Pancreas (tissue), 10 donors: Measurements from ENCODE around the gene KCNMA1. TPM values are rescaled to one million over a fixed set of nuclear protein-coding genes. Genes with fewer than 3 reads are reported as not detected.

Experiments
- ATAC-seq, 4 donors: fragments of 200-7000 bp; cut with Tn5 transposase; one replicate each; pipeline versions ENCODE4 v1.8.0 to v1.9.1; 2020; ENCODE audit warnings: mild to moderate bottlenecking in 4 of 4, moderate library complexity in 4 of 4
- DNase-seq, 6 donors: peaks; one replicate each; pipeline ENCODE4 v3.0.0-alpha.2; 2020
- FAIRE-seq: peaks from 2 replicates; lab custom pipeline; 2012; peaks lifted over from hg19 to GRCh38; lab: Jason Lieb, UNC
- H3K27ac ChIP-seq, 4 donors: fragments of 200-600 bp; sonication (generic); 1 replicate in 3 of 4; 2 replicates in 1 of 4; pipeline versions ENCODE4 v1.5.0 to v1.8.0; 2020
- H3K27me3 ChIP-seq, 4 donors: fragments of 200-600 bp; one replicate each; pipeline ENCODE4 v1.8.0; 2021
- H3K36me3 ChIP-seq, 3 donors: fragments of 200-600 bp; sonication (generic) in 1 of 3; one replicate each; pipeline versions ENCODE4 v1.5.0 to v1.8.0; 2020 to 2021
- H3K4me1 ChIP-seq, 3 donors: fragments of 200-600 bp; one replicate each; pipeline ENCODE4 v1.8.0; 2021
- H3K4me3 ChIP-seq, 4 donors: fragments of 200-600 bp; sonication (generic) in 2 of 4; one replicate each; pipeline versions ENCODE4 v1.5.0 to v1.8.0; 2020 to 2021
- H3K9me3 ChIP-seq, 4 donors: fragments of 200-600 bp; one replicate each; pipeline ENCODE4 v1.8.0; 2021
- WGBS, 2 donors: extraction: QIAGEN DNeasy Blood & Tissue Kit; methylation state at CpG; one replicate each; pipeline ENCODE4 v1.1.7; 2013; 5-methylcytosine and 5-hydroxymethylcytosine counted together
- intact Hi-C, 3 donors: fragments of 100-400 bp; cut with DNase I; formaldehyde crosslinking; loops; one replicate each; pipeline versions ENCODE4 v1.11.1 to v1.14.2; 2022
- polyA plus RNA-seq, 2 donors: library from polyadenylated mRNA; stranded (reverse); fragments of 200-250 nt; gene quantifications; one replicate each; pipeline ENCODE4 v1.2.3, GENCODE V29; 2013
- total RNA-seq, 6 donors: library from RNA; stranded (reverse); fragmentation: NEBNext Ultra II Directional in 4 of 6; extraction: Animal tissue kit (Norgen Biotek cat#: 25700) in 4 of 6; gene quantifications; one replicate each; pipeline versions ENCODE4 v1.2.1 to v1.2.4, GENCODE V29; 2021 to 2023
- TF ChIP-seq, protein P1 (sequence below), 4 donors: fragments of 200-600 bp; sonication (generic) in 3 of 4; IDR thresholded peaks; one replicate each; pipeline versions ENCODE4 v1.5.0 to v1.8.0; 2021; ENCODE audit warnings: antibody characterized with exemption in 4 of 4
- donor health status: healthy with polysubstance abuse.
- donor health status: DM: no; HTN: no; CAD: no; lungs with moderate emphysema.
- donor health status: DM: no; HTN: no; CAD: no.
- donor health status: control.
- donor health status: control.
- donor health status: Bipolar disorder and iron deficiency.
- donor health status: DM: yes; HTN: yes; CAD: no.
- donor health status: DM: no; HTN: no; CAD: no.
- donor health status: DM: no; HTN: no; CAD: no.
- donor health status: DM: yes; HTN: yes; CAD: no.

KCNMA1 gene
- total and polyA plus RNA-seq, 8 donors, result 3.5 to 19.4 (median 9.3) TPM

DNA sequence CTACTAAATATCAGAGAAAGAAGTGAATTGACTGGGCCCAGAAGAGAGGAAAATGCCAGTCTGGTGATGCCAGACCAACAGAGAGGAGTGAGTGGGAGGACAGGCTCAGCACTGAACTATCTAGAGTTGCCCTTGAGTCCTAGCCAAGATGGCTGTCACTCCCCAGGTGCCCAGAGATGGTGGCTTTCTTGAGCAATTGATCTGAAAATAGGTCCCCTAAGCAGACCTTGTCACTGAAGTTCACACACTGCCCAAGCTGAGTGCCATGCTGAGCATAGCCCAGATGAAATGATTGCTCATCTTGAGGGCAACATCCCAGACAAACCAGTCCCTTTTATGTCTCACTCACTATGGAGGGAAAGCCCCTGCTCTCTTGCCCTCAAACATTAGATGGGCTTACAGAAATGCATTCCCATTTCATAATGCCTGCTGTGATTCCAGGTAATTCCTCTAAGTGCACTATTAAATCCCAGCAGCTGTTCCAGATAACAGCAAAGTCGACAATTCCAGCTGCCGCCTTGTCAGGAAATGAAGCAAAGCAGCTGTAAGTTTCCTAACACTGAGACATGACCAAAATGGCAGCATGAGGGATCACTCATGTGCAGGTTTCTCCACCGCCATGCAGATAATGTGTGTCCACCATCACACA, 329.4 kb downstream of the KCNMA1 start:
- Histone ChIP-seq H3K27me3 (no peaks in the 10 kb centered on the region), H3K27ac (no peak overlapping the region), H3K4me1 (no peaks in the 10 kb centered on the region), H3K4me3 (no peak overlapping the region), H3K36me3 (no peaks in the 10 kb centered on the region), H3K9me3 (no peaks in the 10 kb centered on the region)
- WGBS, 2 donors, result 77 to 81% methylated on average over 3 of the region's 3 CpGs
- no peak for DNase-seq
- intact Hi-C loops, result no loop called here
- FAIRE-seq, result no peak
- ATAC-seq, result no peak
- TF ChIP-seq, protein P1, sequence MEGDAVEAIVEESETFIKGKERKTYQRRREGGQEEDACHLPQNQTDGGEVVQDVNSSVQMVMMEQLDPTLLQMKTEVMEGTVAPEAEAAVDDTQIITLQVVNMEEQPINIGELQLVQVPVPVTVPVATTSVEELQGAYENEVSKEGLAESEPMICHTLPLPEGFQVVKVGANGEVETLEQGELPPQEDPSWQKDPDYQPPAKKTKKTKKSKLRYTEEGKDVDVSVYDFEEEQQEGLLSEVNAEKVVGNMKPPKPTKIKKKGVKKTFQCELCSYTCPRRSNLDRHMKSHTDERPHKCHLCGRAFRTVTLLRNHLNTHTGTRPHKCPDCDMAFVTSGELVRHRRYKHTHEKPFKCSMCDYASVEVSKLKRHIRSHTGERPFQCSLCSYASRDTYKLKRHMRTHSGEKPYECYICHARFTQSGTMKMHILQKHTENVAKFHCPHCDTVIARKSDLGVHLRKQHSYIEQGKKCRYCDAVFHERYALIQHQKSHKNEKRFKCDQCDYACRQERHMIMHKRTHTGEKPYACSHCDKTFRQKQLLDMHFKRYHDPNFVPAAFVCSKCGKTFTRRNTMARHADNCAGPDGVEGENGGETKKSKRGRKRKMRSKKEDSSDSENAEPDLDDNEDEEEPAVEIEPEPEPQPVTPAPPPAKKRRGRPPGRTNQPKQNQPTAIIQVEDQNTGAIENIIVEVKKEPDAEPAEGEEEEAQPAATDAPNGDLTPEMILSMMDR (IDR thresholded peaks at IDR 0.05), result no peak

DNA sequence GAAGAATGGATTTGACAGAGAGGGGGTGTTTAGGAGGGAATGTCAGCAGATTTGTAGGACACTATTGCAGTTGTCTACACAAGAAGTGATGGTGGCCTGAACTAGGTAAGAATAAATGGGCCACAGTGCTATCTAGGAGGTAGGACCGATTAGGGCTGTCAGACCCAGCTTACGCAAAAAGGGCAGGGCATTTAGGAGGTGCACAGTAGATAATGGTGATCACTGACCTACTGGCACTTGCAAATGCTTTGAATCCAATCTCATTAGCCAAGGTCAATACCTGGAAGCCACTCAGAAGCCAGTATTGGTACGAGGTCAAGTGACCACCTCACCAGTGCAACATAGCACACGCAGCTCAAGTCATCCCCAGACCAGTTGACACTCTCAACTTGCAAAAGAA, 330.9 kb downstream of the KCNMA1 start:
- Histone ChIP-seq H3K27ac (no peak overlapping the region), H3K4me3 (no peak overlapping the region), H3K4me1 (no peaks in the 10 kb centered on the region), H3K36me3 (no peaks in the 10 kb centered on the region), H3K27me3 (no peaks in the 10 kb centered on the region), H3K9me3 (no peaks in the 10 kb centered on the region)
- intact Hi-C loops, result no loop called here
- WGBS, 2 donors, result 74 to 85% methylated on average over 4 of the region's 4 CpGs
- no peak for ATAC-seq
- DNase-seq, result no peak
- FAIRE-seq, result no peak
- TF ChIP-seq, protein P1 (IDR thresholded peaks at IDR 0.05), result no peak

DNA sequence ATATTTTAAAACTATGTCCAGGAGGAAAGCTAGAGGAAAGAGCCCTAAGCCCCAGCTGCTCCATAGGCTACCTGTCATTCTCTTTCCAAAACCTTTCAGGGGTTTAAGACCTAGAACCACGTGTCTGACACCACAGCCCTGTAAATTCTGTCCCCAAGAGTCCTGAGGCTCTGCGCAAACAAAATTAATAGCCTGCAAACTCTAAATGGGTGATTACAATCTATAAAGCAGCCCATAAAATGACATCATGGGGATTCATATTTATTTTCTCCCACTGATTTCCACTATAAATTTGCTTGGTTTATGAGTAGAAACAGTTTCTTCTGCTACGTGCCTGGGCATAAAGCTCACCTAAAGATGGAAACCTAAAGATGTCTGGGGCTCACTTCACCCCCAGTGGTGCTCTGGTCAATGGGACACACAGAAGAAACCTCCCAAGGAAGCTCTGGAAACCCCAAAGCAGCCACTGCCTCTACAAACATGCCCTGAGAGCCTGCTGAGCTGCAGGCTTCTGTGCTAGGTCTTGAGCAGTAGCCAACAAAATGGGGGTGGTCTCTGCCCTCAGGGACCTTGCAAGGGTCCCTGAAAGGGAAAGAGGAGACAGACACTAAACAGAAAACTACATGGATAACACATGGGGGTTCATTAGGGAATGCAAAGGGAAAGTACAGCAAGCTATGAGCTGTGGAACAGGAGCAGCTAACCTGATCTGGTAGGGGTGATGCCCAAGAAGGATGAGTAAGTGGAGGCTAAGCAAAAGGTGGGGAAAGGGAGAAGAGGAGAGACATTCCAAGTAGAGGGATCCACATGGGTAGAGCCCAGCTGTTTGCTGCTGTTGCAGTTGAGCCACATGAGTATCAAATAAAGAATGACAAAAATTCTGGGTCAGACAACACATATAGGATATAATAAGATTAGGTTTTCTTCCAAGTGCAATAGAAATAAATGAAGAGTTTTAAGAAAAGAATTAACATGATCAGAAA, 331.7 kb downstream of the KCNMA1 start:
- Histone ChIP-seq H3K4me3 (no peak overlapping the region), H3K27ac (no peak overlapping the region), H3K27me3 (no peaks in the 10 kb centered on the region), H3K36me3 (no peaks in the 10 kb centered on the region), H3K4me1 (no peaks in the 10 kb centered on the region), H3K9me3 (no peaks in the 10 kb centered on the region)
- no peak for DNase-seq
- no peak for ATAC-seq
- intact Hi-C loops, result no loop called here
- WGBS, 2 donors, result 86 to 88% methylated on average over 3 of the region's 3 CpGs
- FAIRE-seq, result no peak
- TF ChIP-seq, protein P1 (IDR thresholded peaks at IDR 0.05), result no peak

DNA sequence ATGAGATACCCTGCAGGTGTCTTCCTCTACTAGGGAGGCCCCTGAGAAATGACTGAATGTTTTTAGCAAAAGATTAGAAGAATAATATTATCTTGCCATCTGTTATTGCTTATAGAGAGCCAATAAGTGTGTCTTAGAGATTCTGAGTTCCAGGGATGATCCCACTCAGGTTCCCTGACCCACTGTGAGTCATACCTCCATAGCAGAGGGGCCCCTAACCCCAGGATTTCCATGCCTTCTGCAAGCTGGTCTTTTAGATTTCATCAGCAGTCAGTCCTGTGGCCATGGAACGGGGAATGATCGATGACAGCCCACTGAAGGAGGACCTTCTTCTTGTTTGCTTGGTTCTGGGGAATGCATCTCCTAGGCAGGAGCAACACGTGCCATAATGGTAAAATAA, 333.4 kb downstream of the KCNMA1 start:
- FAIRE-seq, result no peak
- Histone ChIP-seq H3K4me3 (no peak overlapping the region), H3K27ac (no peak overlapping the region), H3K9me3 (no peaks in the 10 kb centered on the region), H3K27me3 (no peaks in the 10 kb centered on the region), H3K36me3 (no peaks in the 10 kb centered on the region), H3K4me1 (no peaks in the 10 kb centered on the region)
- WGBS, 2 donors, result 76 to 95% methylated on average over 3 of the region's 3 CpGs
- no peak for DNase-seq
- intact Hi-C loops, result no loop called here
- TF ChIP-seq, protein P1 (IDR thresholded peaks at IDR 0.05), result no peak
- no peak for ATAC-seq
